ENCODE data around the gene MRPL52.

Gene MRPL52

GRCh38 chr14:22878271-22879246 is 48.9 kb downstream of the MRPL52 start:
- FAIRE-seq (no peak), DNase-seq (ENCODE audit: low spot score) (no peak)

- FAIRE-seq: no peak
- DNase-seq (ENCODE audit: low spot score): no peak
Measured at GRCh38 chr14:22882064-22882463, 52.4 kb downstream of the MRPL52 start.

- no peak for FAIRE-seq
- DNase-seq (ENCODE audit: low spot score): peak; percentile 51
Measured at GRCh38 chr14:22882529-22883172, 53.0 kb downstream of the MRPL52 start.

- DNase-seq (ENCODE audit: low spot score) (no peak), FAIRE-seq (no peak)
Measured at GRCh38 chr14:22883173-22883976, 53.7 kb downstream of the MRPL52 start, which contains the start of gene REM2. TSS of gene REM2 (plus strand) at chr14:22883222. CDS start at chr14:22883288, 66 bp downstream.

GRCh38 chr14:22884076-22884737 is 54.5 kb downstream of the MRPL52 start:
- FAIRE-seq (no peak), DNase-seq (ENCODE audit: low spot score) (no peak)

Measured in urothelium cell line (cell line).